ENCODE measurements around the gene FNBP1L. TPM values are rescaled to one million over a fixed set of nuclear protein-coding genes. Genes with fewer than 3 reads are reported as not detected.
"Not testable (repeated sequence)": the region's sequence is repeated elsewhere in the genome, so short reads cannot be mapped to it uniquely, and the experiment has no call there.

The FNBP1L gene
- total RNA-seq, 1 donor from 2014 or later: 29.7 TPM

- Histone ChIP-seq H3K4me3 (ENCODE audit: low read depth, low read length) (no peak overlapping the region), H3K36me3 (ENCODE audit: control insufficient read depth, insufficient read depth, low read length) (peaks cover 1% of the 10 kb centered on the region), H3K27me3 (ENCODE audit: control insufficient read depth, insufficient read depth, low read length) (no peaks in the 10 kb centered on the region)
- no peak for TF ChIP-seq CTCF (IDR thresholded peaks at IDR 0.05; ENCODE audit: insufficient read depth, low read length, severe bottlenecking)
- DNase-seq (ENCODE audit: low read depth) (no peak), FAIRE-seq (no peak)
Measured at GRCh38 chr1:93542398-93542797, 94.5 kb downstream of the FNBP1L start.

GRCh38 chr1:93546162-93546863 is 98.4 kb downstream of the FNBP1L start:
- Histone ChIP-seq H3K36me3 (ENCODE audit: control insufficient read depth, insufficient read depth, low read length) (peaks cover 8% of the 10 kb centered on the region), H3K4me3 (ENCODE audit: low read depth, low read length) (no peak overlapping the region), H3K27me3 (ENCODE audit: control insufficient read depth, insufficient read depth, low read length) (no peaks in the 10 kb centered on the region)
- no peak for FAIRE-seq
- no peak for DNase-seq (ENCODE audit: low read depth)
- no peak for TF ChIP-seq CTCF (IDR thresholded peaks at IDR 0.05; ENCODE audit: insufficient read depth, low read length, severe bottlenecking)

- FAIRE-seq: no peak
- peaks cover 10% of the 10 kb centered on the region for H3K36me3 ChIP-seq (ENCODE audit: control insufficient read depth, insufficient read depth, low read length)
- TF ChIP-seq CTCF (IDR thresholded peaks at IDR 0.05; ENCODE audit: insufficient read depth, low read length, severe bottlenecking): no peak
- DNase-seq (ENCODE audit: low read depth): no peak
- no peak overlapping the region for H3K4me3 ChIP-seq (ENCODE audit: low read depth, low read length)
- no peaks in the 10 kb centered on the region for H3K27me3 ChIP-seq (ENCODE audit: control insufficient read depth, insufficient read depth, low read length)
Measured at GRCh38 chr1:93549131-93549530, 101.2 kb downstream of the FNBP1L start.

GRCh38 chr1:93549811-93550210 is 101.9 kb downstream of the FNBP1L start:
- H3K4me3 ChIP-seq (ENCODE audit: low read depth, low read length): no peak overlapping the region
- TF ChIP-seq CTCF (IDR thresholded peaks at IDR 0.05; ENCODE audit: insufficient read depth, low read length, severe bottlenecking): no peak
- DNase-seq (ENCODE audit: low read depth) (no peak), FAIRE-seq (no peak)
- H3K36me3 ChIP-seq (ENCODE audit: control insufficient read depth, insufficient read depth, low read length): peaks cover 10% of the 10 kb centered on the region
- H3K27me3 ChIP-seq (ENCODE audit: control insufficient read depth, insufficient read depth, low read length): no peaks in the 10 kb centered on the region

- Histone ChIP-seq H3K36me3 (ENCODE audit: control insufficient read depth, insufficient read depth, low read length) (peaks cover 8% of the 10 kb centered on the region), H3K4me3 (ENCODE audit: low read depth, low read length) (no peak overlapping the region), H3K27me3 (ENCODE audit: control insufficient read depth, insufficient read depth, low read length) (no peaks in the 10 kb centered on the region)
- TF ChIP-seq CTCF (IDR thresholded peaks at IDR 0.05; ENCODE audit: insufficient read depth, low read length, severe bottlenecking): no peak
- no peak for FAIRE-seq
- DNase-seq (ENCODE audit: low read depth): peak; percentile 62
Measured at GRCh38 chr1:93552741-93553455, 105.0 kb downstream of the FNBP1L start.

GRCh38 chr1:93553886-93554490 is 106.1 kb downstream of the FNBP1L start:
- not testable (repeated sequence) for H3K27me3 ChIP-seq (ENCODE audit: control insufficient read depth, insufficient read depth, low read length); FAIRE-seq; H3K4me3 ChIP-seq (ENCODE audit: low read depth, low read length); DNase-seq (ENCODE audit: low read depth); H3K36me3 ChIP-seq (ENCODE audit: control insufficient read depth, insufficient read depth, low read length)
